Trophoblast cell (in vitro differentiated cells and primary cell): ENCODE data around the gene AFDN.

Experiments used
- DNase-seq, 2 donors: peaks; one replicate each; pipeline ENCODE4 v3.0.0-alpha.2; 2016
- H2AFZ ChIP-seq: 2 replicates; pipeline ENCODE4 v1.6.1; 2013; ENCODE audit warnings: low read length, moderate library complexity, mild to moderate bottlenecking; ENCODE audit not compliant: insufficient read depth, poor library complexity
- H2AK5ac ChIP-seq: 2 replicates; pipeline ENCODE4 v1.6.1; 2013; ENCODE audit warnings: mild to moderate bottlenecking, low read length
- H2BK120ac ChIP-seq: 2 replicates; pipeline ENCODE4 v1.6.1; 2013; ENCODE audit warnings: low read length, mild to moderate bottlenecking, moderate library complexity; ENCODE audit not compliant: insufficient read depth, poor library complexity
- H2BK12ac ChIP-seq: 2 replicates; pipeline ENCODE4 v1.6.1; 2013; ENCODE audit warnings: mild to moderate bottlenecking, low read length, moderate library complexity
- H2BK5ac ChIP-seq: 2 replicates; pipeline ENCODE4 v1.6.1; 2013; ENCODE audit warnings: low read length, low read depth, moderate library complexity, mild to moderate bottlenecking; ENCODE audit not compliant: poor library complexity
- H3K14ac ChIP-seq: 2 replicates; pipeline ENCODE4 v1.6.1; 2013; ENCODE audit warnings: mild to moderate bottlenecking, low read length
- H3K18ac ChIP-seq: 2 replicates; pipeline ENCODE4 v1.6.1; 2013; ENCODE audit warnings: mild to moderate bottlenecking, low read length
- H3K23ac ChIP-seq: 2 replicates; pipeline ENCODE4 v1.6.1; 2013; ENCODE audit warnings: low read length
- H3K27ac ChIP-seq: 2 replicates; pipeline ENCODE4 v1.5.1; 2013; ENCODE audit warnings: low read depth, mild to moderate bottlenecking, inconsistent platforms, low read length, moderate library complexity
- H3K27me3 ChIP-seq: 2 replicates; pipeline ENCODE4 v1.6.1; 2013; ENCODE audit warnings: inconsistent platforms, mild to moderate bottlenecking, low read length, moderate library complexity; ENCODE audit not compliant: insufficient read depth
- H3K36me3 ChIP-seq, 2 experiments: 1 replicate in 1 of 2; 2 replicates in 1 of 2; pipeline ENCODE4 v1.6.1; 2013; ENCODE audit warnings: low read length in 2 of 2, mild to moderate bottlenecking in 2 of 2, moderate library complexity in 1 of 2; ENCODE audit not compliant: insufficient read depth in 2 of 2, control insufficient read depth in 1 of 2
- H3K4ac ChIP-seq: 2 replicates; pipeline ENCODE4 v1.6.1; 2013; ENCODE audit warnings: low read depth, mild to moderate bottlenecking, low read length, moderate library complexity
- H3K4me1 ChIP-seq, 2 experiments: 1 replicate in 1 of 2; 2 replicates in 1 of 2; pipeline ENCODE4 v1.6.1; 2013; ENCODE audit warnings: low read length in 2 of 2, mild to moderate bottlenecking in 2 of 2, moderate library complexity in 1 of 2; ENCODE audit not compliant: insufficient read depth in 2 of 2, control insufficient read depth in 1 of 2
- H3K4me2 ChIP-seq: 2 replicates; pipeline ENCODE4 v1.6.1; 2013; ENCODE audit warnings: inconsistent platforms, mild to moderate bottlenecking, low read length, moderate library complexity
- H3K4me3 ChIP-seq: 2 replicates; pipeline ENCODE4 v1.5.1; 2013; ENCODE audit warnings: mild to moderate bottlenecking, low read depth, low read length, inconsistent platforms
- H3K79me1 ChIP-seq: one replicate; pipeline ENCODE4 v1.6.1; 2013; ENCODE audit warnings: low read length
- H3K79me2 ChIP-seq: 2 replicates; pipeline ENCODE4 v1.6.1; 2013; ENCODE audit warnings: low read length, mild to moderate bottlenecking; ENCODE audit not compliant: control insufficient read depth, insufficient read depth, poor library complexity
- H3K9ac ChIP-seq: 2 replicates; pipeline ENCODE4 v1.6.1; 2013; ENCODE audit warnings: mild to moderate bottlenecking, low read length
- H3K9me3 ChIP-seq: 2 replicates; pipeline ENCODE4 v1.6.1; 2013; ENCODE audit warnings: low read depth, mild to moderate bottlenecking, control low read depth, inconsistent platforms, low read length; ENCODE audit not compliant: insufficient read depth
- H4K12ac ChIP-seq: 2 replicates; pipeline ENCODE4 v1.6.1; 2013; ENCODE audit warnings: low read depth, mild to moderate bottlenecking, low read length, moderate library complexity
- H4K8ac ChIP-seq: 2 replicates; pipeline ENCODE4 v1.6.1; 2013; ENCODE audit warnings: low read depth, mild to moderate bottlenecking, low read length, moderate library complexity
- H4K91ac ChIP-seq: one replicate; pipeline ENCODE4 v1.6.1; 2013; ENCODE audit warnings: low read depth, mild to moderate bottlenecking, low read length, moderate library complexity
- WGBS: extraction: QIAGEN DNeasy Blood & Tissue Kit; methylation state at CpG from one replicate; pipeline ENCODE4 v1.1.7; 2013; ENCODE audit warnings: missing lambda C conversion rate; ENCODE audit not compliant: insufficient read length, insufficient coverage; ENCODE audit errors: extremely low coverage; 5-methylcytosine and 5-hydroxymethylcytosine counted together

The AFDN gene

GRCh38 chr6:167906899-167907298, 80.2 kb downstream of the AFDN start:
- Histone ChIP-seq H3K79me2 (no peaks in the 10 kb centered on the region), H3K4me3 (no peak overlapping the region), H4K91ac (no peak overlapping the region), H3K4me1 (no peaks in the 10 kb centered on the region), H3K36me3 (peaks cover 27 to 34% of the 10 kb centered on the region in 2 experiments), H3K4me2 (no peak overlapping the region), H3K23ac (no peak overlapping the region), H4K12ac (no peak overlapping the region), H2AFZ (no peak overlapping the region), H3K14ac (no peak overlapping the region), H2BK5ac (no peak overlapping the region), H2AK5ac (no peak overlapping the region), H2BK12ac (no peak overlapping the region), H3K27ac (no peak overlapping the region), H2BK120ac (no peak overlapping the region), H3K27me3 (no peaks in the 10 kb centered on the region), H3K9me3 (no peaks in the 10 kb centered on the region), H3K9ac (no peak overlapping the region), H4K8ac (no peak overlapping the region), H3K18ac (no peak overlapping the region), H3K4ac (no peak overlapping the region), H3K79me1 (no peaks in the 10 kb centered on the region)
- WGBS, result no CpG with 5 or more reads among the region's 10 CpGs
- no peak for DNase-seq

GRCh38 chr6:167907837-167908681, 81.3 kb downstream of the AFDN start:
- Histone ChIP-seq H3K27me3 (no peaks in the 10 kb centered on the region), H3K4me1 (no peaks in the 10 kb centered on the region), H3K79me2 (no peaks in the 10 kb centered on the region), H2AFZ (no peak overlapping the region), H3K9ac (no peak overlapping the region), H3K36me3 (peaks cover 27 to 29% of the 10 kb centered on the region in 2 experiments), H3K79me1 (no peaks in the 10 kb centered on the region), H3K4ac (no peak overlapping the region), H3K4me3 (no peak overlapping the region), H3K14ac (no peak overlapping the region), H3K4me2 (no peak overlapping the region), H3K18ac (no peak overlapping the region), H2BK12ac (no peak overlapping the region), H4K91ac (no peak overlapping the region), H3K27ac (no peak overlapping the region), H3K23ac (no peak overlapping the region), H4K12ac (no peak overlapping the region), H2AK5ac (no peak overlapping the region), H4K8ac (no peak overlapping the region), H3K9me3 (no peaks in the 10 kb centered on the region), H2BK120ac (no peak overlapping the region), H2BK5ac (no peak overlapping the region)
- 100% methylated on average over 1 of the region's 7 CpGs for WGBS
- peak; percentile 24 to 66 for DNase-seq

GRCh38 chr6:167910007-167910406, 83.3 kb downstream of the AFDN start:
- Histone ChIP-seq H2AK5ac (no peak overlapping the region), H3K36me3 (peaks cover 15 to 20% of the 10 kb centered on the region in 2 experiments), H4K12ac (no peak overlapping the region), H2AFZ (no peak overlapping the region), H3K14ac (no peak overlapping the region), H3K23ac (no peak overlapping the region), H2BK5ac (no peak overlapping the region), H3K9ac (no peak overlapping the region), H3K27ac (no peak overlapping the region), H3K4me2 (no peak overlapping the region), H3K4ac (no peak overlapping the region), H4K91ac (no peak overlapping the region), H3K18ac (no peak overlapping the region), H3K79me1 (no peaks in the 10 kb centered on the region), H3K4me3 (no peak overlapping the region), H2BK120ac (no peak overlapping the region), H3K79me2 (no peaks in the 10 kb centered on the region), H4K8ac (no peak overlapping the region), H3K27me3 (no peaks in the 10 kb centered on the region), H2BK12ac (no peak overlapping the region), H3K9me3 (no peaks in the 10 kb centered on the region), H3K4me1 (no peaks in the 10 kb centered on the region)
- DNase-seq, result no peak

- no peak overlapping the region for H4K8ac ChIP-seq
- no peak overlapping the region for H2AFZ ChIP-seq
- no peaks in the 10 kb centered on the region for H3K27me3 ChIP-seq
- H2AK5ac ChIP-seq, result no peak overlapping the region
- no peak overlapping the region for H3K9ac ChIP-seq
- H2BK120ac ChIP-seq, result no peak overlapping the region
- no peak overlapping the region for H2BK5ac ChIP-seq
- H3K79me1 ChIP-seq, result no peaks in the 10 kb centered on the region
- H3K23ac ChIP-seq, result no peak overlapping the region
- H3K9me3 ChIP-seq, result no peaks in the 10 kb centered on the region
- no peak overlapping the region for H4K12ac ChIP-seq
- no peak overlapping the region for H3K18ac ChIP-seq
- no peak overlapping the region for H2BK12ac ChIP-seq
- no peak overlapping the region for H3K4me2 ChIP-seq
- H3K27ac ChIP-seq, result no peak overlapping the region
- no peak overlapping the region for H3K4ac ChIP-seq
- no peaks in the 10 kb centered on the region for H3K4me1 ChIP-seq
- H3K36me3 ChIP-seq, result peaks cover 18 to 23% of the 10 kb centered on the region in 2 experiments
- DNase-seq, result no peak
- no CpG with 5 or more reads among the region's 7 CpGs for WGBS
- no peak overlapping the region for H3K4me3 ChIP-seq
- H3K79me2 ChIP-seq, result no peaks in the 10 kb centered on the region
- H4K91ac ChIP-seq, result no peak overlapping the region
- H3K14ac ChIP-seq, result no peak overlapping the region
Measured at GRCh38 chr6:167910652-167911051, 83.9 kb downstream of the AFDN start.
